WTC11 (cell line): ENCODE results near the gene CHRNE. TPM values are rescaled to one million over a fixed set of nuclear protein-coding genes. Genes with fewer than 3 reads are reported as not detected.

Source experiments
- ATAC-seq: fragments of 200-7000 bp; cut with Tn5 transposase; 2 replicates; pipeline ENCODE4 v1.10.0; 2021; ENCODE audit warnings: mild to moderate bottlenecking, moderate library complexity
- CTCF ChIA-PET: fragments of 300-600 bp; sonication (Branson Sonifier 250); formaldehyde crosslinking; loops from one replicate; lab custom pipeline; 2021; ENCODE audit warnings: antibody characterized with exemption; lab: Charles Lee
- POLR2A ChIA-PET: fragments of 350-600 bp; sonication (Branson Sonifier 250); formaldehyde crosslinking; loops from one replicate; lab custom pipeline; 2021; ENCODE audit warnings: antibody characterized with exemption; lab: Charles Lee
- DNase-seq: peaks from one replicate; pipeline ENCODE4 v3.0.0; 2021; ENCODE audit warnings: low spot score
- H3K27ac Mint-ChIP-seq: 2 replicates; pipeline ENCODE4 v1.8.0; 2021; ENCODE audit warnings: mixed read lengths
- H3K27me3 Mint-ChIP-seq: 2 replicates; pipeline ENCODE4 v1.8.0; 2021; ENCODE audit warnings: low read depth, mild to moderate bottlenecking, moderate library complexity, mixed read lengths
- H3K36me3 Mint-ChIP-seq: 2 replicates; pipeline ENCODE4 v1.8.0; 2021; ENCODE audit warnings: mixed read lengths
- H3K4me1 Mint-ChIP-seq: 2 replicates; pipeline ENCODE4 v1.8.0; 2022; ENCODE audit warnings: mixed read lengths
- H3K4me3 Mint-ChIP-seq: 2 replicates; pipeline ENCODE4 v1.8.0; 2021; ENCODE audit warnings: mild to moderate bottlenecking, moderate library complexity, mixed read lengths
- H3K9me3 Mint-ChIP-seq: 2 replicates; pipeline ENCODE4 v1.8.0; 2021; ENCODE audit warnings: mixed read lengths
- AFF4 ChIP-seq: sonication (generic); formaldehyde crosslinking; IDR thresholded peaks from 2 replicates; pipeline ENCODE4 v1.8.1; 2023; ENCODE audit warnings: mild to moderate bottlenecking, missing genetic modification reagents, borderline replicate concordance
- E2F1 ChIP-seq: sonication (generic); formaldehyde crosslinking; IDR thresholded peaks from 2 replicates; pipeline ENCODE4 v1.8.0; 2022; ENCODE audit warnings: mild to moderate bottlenecking, missing genetic modification reagents
- EMX1 ChIP-seq: fragments of 250-450 bp; sonication (Bioruptor Pico); IDR thresholded peaks from 2 replicates; pipeline ENCODE4 v1.8.0; 2021; ENCODE audit warnings: mild to moderate bottlenecking
- ESRRA ChIP-seq: sonication (generic); formaldehyde crosslinking; IDR thresholded peaks from 2 replicates; pipeline ENCODE4 v1.8.1; 2022; ENCODE audit warnings: mild to moderate bottlenecking, missing genetic modification reagents, borderline replicate concordance
- FOXP1 ChIP-seq: sonication (generic); formaldehyde crosslinking; IDR thresholded peaks from 2 replicates; pipeline ENCODE4 v1.8.0; 2022; ENCODE audit warnings: missing genetic modification reagents, mild to moderate bottlenecking, moderate library complexity, borderline replicate concordance
- GTF2I ChIP-seq: fragments of 250-450 bp; sonication (Bioruptor Pico); conservative IDR thresholded peaks from 2 replicates; pipeline ENCODE4 v1.4.0; 2021; ENCODE audit warnings: mild to moderate bottlenecking
- SOX15 ChIP-seq: fragments of 250-450 bp; sonication (Bioruptor Pico); IDR thresholded peaks from 2 replicates; pipeline ENCODE4 v1.9.0; 2021; ENCODE audit warnings: mild to moderate bottlenecking
- SP1 ChIP-seq: sonication (generic); formaldehyde crosslinking; conservative IDR thresholded peaks from 2 replicates; pipeline ENCODE4 v1.8.1; 2022; ENCODE audit warnings: missing genetic modification reagents
- TP53 ChIP-seq: sonication (generic); formaldehyde crosslinking; IDR thresholded peaks from 2 replicates; pipeline ENCODE4 v1.8.1; 2023; ENCODE audit warnings: mild to moderate bottlenecking, missing genetic modification reagents
- ZNF263 ChIP-seq: sonication (generic); formaldehyde crosslinking; IDR thresholded peaks from 2 replicates; pipeline ENCODE4 v1.8.1; 2022; ENCODE audit warnings: low read depth, mild to moderate bottlenecking, moderate library complexity, missing genetic modification reagents
- total RNA-seq: library from RNA; stranded (reverse); gene quantifications from 3 replicates; pipeline ENCODE4 v1.2.3, GENCODE V29; 2021
- TF ChIP-seq, protein P1 (sequence below): sonication (generic); formaldehyde crosslinking; IDR thresholded peaks from 2 replicates; pipeline ENCODE4 v1.8.1; 2022; ENCODE audit warnings: low read depth, mild to moderate bottlenecking, moderate library complexity, missing genetic modification reagents, borderline replicate concordance
- TF ChIP-seq, protein P2 (sequence below): fragments of 250-450 bp; sonication (Bioruptor Pico); IDR thresholded peaks from 2 replicates; pipeline ENCODE4 v1.9.0; 2021; ENCODE audit warnings: mild to moderate bottlenecking, borderline replicate concordance

Gene CHRNE
- total RNA-seq, 1 experiment from 2014 or later: 0.70 TPM

- peak; percentile 67; the same call in 1 of the 2 replicates for TF ChIP-seq ESRRA (CRISPR knock-in tag)
- TF ChIP-seq TP53 (CRISPR knock-in tag): no peak
- TF ChIP-seq, all 79 proteins: peak for 1
- POLR2A ChIA-PET: no interaction called here
- H3K27ac Mint-ChIP-seq: peak overlapping the region; percentile 94
- CTCF ChIA-PET: interaction anchor here (0.6 to 1.7 kb wide), 12 partner anchors 8 to 255 kb away, joined by 3 to 7 read pairs (median 4); partner anchors contain the start of genes C17orf107, MED11 and PLD2
- no peak for DNase-seq
- no peaks in the 10 kb centered on the region for H3K27me3 Mint-ChIP-seq
- no peak overlapping the region for H3K4me3 Mint-ChIP-seq
- peaks cover 15% of the 10 kb centered on the region for H3K36me3 Mint-ChIP-seq
- H3K9me3 Mint-ChIP-seq: no peaks in the 10 kb centered on the region
- H3K4me1 Mint-ChIP-seq: peaks cover 13% of the 10 kb centered on the region
- no peak for ATAC-seq
These were observed 22.0 kb downstream of the CHRNE start for GRCh38 chr17:4880857-4881256.

- no peak overlapping the region for H3K4me3 Mint-ChIP-seq
- H3K27me3 Mint-ChIP-seq: no peaks in the 10 kb centered on the region
- no peak for ATAC-seq
- POLR2A ChIA-PET: no interaction called here
- H3K4me1 Mint-ChIP-seq: peaks cover 13% of the 10 kb centered on the region
- DNase-seq: no peak
- CTCF ChIA-PET: interaction anchor here (1.5 kb wide), 1 partner anchor 42 kb away, joined by 3 read pairs; no protein-coding TSS in a partner anchor
- peak overlapping the region; percentile 57; the same call in 1 of the 2 replicates for H3K27ac Mint-ChIP-seq
- H3K36me3 Mint-ChIP-seq: peaks cover 6% of the 10 kb centered on the region
- H3K9me3 Mint-ChIP-seq: no peaks in the 10 kb centered on the region
- TF ChIP-seq SP1: no peak
These were observed 23.3 kb downstream of the CHRNE start for GRCh38 chr17:4879601-4880000.

GRCh38 chr17:4877089-4877488 is 25.8 kb downstream of the CHRNE start:
- Mint-ChIP-seq H3K36me3 (peaks cover 4% of the 10 kb centered on the region; the same call in 1 of the 2 replicates), H3K27ac (peak overlapping the region; percentile 88; the same call in 1 of the 2 replicates), H3K9me3 (no peaks in the 10 kb centered on the region), H3K27me3 (no peaks in the 10 kb centered on the region), H3K4me3 (no peak overlapping the region), H3K4me1 (peaks cover 19% of the 10 kb centered on the region)
- TF ChIP-seq GTF2I (CRISPR knock-in tag) (no peak), ESRRA (CRISPR knock-in tag) (no peak), E2F1 (CRISPR knock-in tag) (no peak), ZNF263 (no peak), FOXP1 (CRISPR knock-in tag) (no peak), EMX1 (CRISPR knock-in tag) (no peak), SOX15 (no peak), AFF4 (CRISPR knock-in tag) (no peak)
- TF ChIP-seq, protein P1, sequence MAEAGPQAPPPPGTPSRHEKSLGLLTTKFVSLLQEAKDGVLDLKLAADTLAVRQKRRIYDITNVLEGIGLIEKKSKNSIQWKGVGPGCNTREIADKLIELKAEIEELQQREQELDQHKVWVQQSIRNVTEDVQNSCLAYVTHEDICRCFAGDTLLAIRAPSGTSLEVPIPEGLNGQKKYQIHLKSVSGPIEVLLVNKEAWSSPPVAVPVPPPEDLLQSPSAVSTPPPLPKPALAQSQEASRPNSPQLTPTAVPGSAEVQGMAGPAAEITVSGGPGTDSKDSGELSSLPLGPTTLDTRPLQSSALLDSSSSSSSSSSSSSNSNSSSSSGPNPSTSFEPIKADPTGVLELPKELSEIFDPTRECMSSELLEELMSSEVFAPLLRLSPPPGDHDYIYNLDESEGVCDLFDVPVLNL (CRISPR knock-in tag): no peak
- TF ChIP-seq, protein P2, sequence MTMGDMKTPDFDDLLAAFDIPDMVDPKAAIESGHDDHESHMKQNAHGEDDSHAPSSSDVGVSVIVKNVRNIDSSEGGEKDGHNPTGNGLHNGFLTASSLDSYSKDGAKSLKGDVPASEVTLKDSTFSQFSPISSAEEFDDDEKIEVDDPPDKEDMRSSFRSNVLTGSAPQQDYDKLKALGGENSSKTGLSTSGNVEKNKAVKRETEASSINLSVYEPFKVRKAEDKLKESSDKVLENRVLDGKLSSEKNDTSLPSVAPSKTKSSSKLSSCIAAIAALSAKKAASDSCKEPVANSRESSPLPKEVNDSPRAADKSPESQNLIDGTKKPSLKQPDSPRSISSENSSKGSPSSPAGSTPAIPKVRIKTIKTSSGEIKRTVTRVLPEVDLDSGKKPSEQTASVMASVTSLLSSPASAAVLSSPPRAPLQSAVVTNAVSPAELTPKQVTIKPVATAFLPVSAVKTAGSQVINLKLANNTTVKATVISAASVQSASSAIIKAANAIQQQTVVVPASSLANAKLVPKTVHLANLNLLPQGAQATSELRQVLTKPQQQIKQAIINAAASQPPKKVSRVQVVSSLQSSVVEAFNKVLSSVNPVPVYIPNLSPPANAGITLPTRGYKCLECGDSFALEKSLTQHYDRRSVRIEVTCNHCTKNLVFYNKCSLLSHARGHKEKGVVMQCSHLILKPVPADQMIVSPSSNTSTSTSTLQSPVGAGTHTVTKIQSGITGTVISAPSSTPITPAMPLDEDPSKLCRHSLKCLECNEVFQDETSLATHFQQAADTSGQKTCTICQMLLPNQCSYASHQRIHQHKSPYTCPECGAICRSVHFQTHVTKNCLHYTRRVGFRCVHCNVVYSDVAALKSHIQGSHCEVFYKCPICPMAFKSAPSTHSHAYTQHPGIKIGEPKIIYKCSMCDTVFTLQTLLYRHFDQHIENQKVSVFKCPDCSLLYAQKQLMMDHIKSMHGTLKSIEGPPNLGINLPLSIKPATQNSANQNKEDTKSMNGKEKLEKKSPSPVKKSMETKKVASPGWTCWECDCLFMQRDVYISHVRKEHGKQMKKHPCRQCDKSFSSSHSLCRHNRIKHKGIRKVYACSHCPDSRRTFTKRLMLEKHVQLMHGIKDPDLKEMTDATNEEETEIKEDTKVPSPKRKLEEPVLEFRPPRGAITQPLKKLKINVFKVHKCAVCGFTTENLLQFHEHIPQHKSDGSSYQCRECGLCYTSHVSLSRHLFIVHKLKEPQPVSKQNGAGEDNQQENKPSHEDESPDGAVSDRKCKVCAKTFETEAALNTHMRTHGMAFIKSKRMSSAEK (CRISPR knock-in tag): no peak
- no peak for DNase-seq
- CTCF ChIA-PET: no interaction called here
- POLR2A ChIA-PET: interaction anchor here (0.6 kb wide), 1 partner anchor 19 kb away, joined by 3 read pairs; no protein-coding TSS in a partner anchor
- no peak for ATAC-seq
